Activated CD8-positive, alpha-beta T cell treated with anti-CD3 and anti-CD28 coated beads for 36 hours (primary cell): ENCODE data around the gene ORC2. TPM values are rescaled to one million over a fixed set of nuclear protein-coding genes. Genes with fewer than 3 reads are reported as not detected.

Experiments
- ATAC-seq: fragments of 200-7000 bp; cut with Tn5 transposase; one replicate; pipeline ENCODE4 v1.10.0; 2021; ENCODE audit warnings: mild to moderate bottlenecking, moderate library complexity
- CTCF ChIA-PET: fragments of 350-600 bp; sonication (Branson Sonifier 250); formaldehyde crosslinking; loops from one replicate; lab custom pipeline; 2021; ENCODE audit warnings: antibody characterized with exemption; lab: Charles Lee
- POLR2A ChIA-PET: fragments of 350-600 bp; sonication (Branson Sonifier 250); formaldehyde crosslinking; loops from one replicate; lab custom pipeline; 2021; ENCODE audit warnings: antibody characterized with exemption; lab: Charles Lee
- DNase-seq: peaks from one replicate; pipeline ENCODE4 v3.0.0-alpha.2; 2020
- H3K27ac Mint-ChIP-seq: one replicate; pipeline ENCODE4 v1.8.0; 2021; ENCODE audit warnings: mild to moderate bottlenecking, mixed read lengths
- H3K27me3 Mint-ChIP-seq: one replicate; pipeline ENCODE4 v1.8.0; 2021; ENCODE audit warnings: mixed read lengths
- H3K36me3 Mint-ChIP-seq: one replicate; pipeline ENCODE4 v1.8.0; 2021; ENCODE audit warnings: low read depth, mixed read lengths
- H3K4me1 Mint-ChIP-seq: one replicate; pipeline ENCODE4 v1.8.0; 2021; ENCODE audit warnings: low read depth, mixed read lengths
- H3K4me3 Mint-ChIP-seq: one replicate; pipeline ENCODE4 v1.8.0; 2021; ENCODE audit warnings: mild to moderate bottlenecking, moderate library complexity, mixed read lengths
- H3K9me3 Mint-ChIP-seq: one replicate; pipeline ENCODE4 v1.8.0; 2021; ENCODE audit warnings: mixed read lengths
- CTCF ChIP-seq: fragments of 200-600 bp; IDR thresholded peaks from one replicate; pipeline ENCODE4 v1.8.0; 2022; ENCODE audit warnings: antibody characterized with exemption, mild to moderate bottlenecking
- intact Hi-C: fragments of 100-400 bp; cut with micrococcal nuclease; formaldehyde crosslinking; loops from one replicate; pipeline ENCODE4 v1.10.0; 2022
- total RNA-seq, 2 experiments: library from RNA; stranded (reverse); gene quantifications; one replicate each; pipeline ENCODE4 v1.2.3, GENCODE V29; 2021

The ORC2 gene
- total RNA-seq, 2 experiments from 2014 or later = 51.3 to 59.2 TPM

- peaks cover 62% of the 10 kb centered on the region for H3K36me3 Mint-ChIP-seq
- intact Hi-C loops = no loop called here
- ATAC-seq (peak; percentile 64), DNase-seq (peak; percentile 87)
- CTCF ChIA-PET = no interaction called here
- POLR2A ChIA-PET = interaction anchor here (0.6 to 2.4 kb wide), 8 partner anchors 31 to 268 kb away, joined by 3 to 41 read pairs (median 8); partner anchors contain the start of gene BZW1
- peak overlapping the region; percentile 85 for H3K4me3 Mint-ChIP-seq
- H3K4me1 Mint-ChIP-seq = peaks cover 41% of the 10 kb centered on the region
- H3K9me3 Mint-ChIP-seq = no peaks in the 10 kb centered on the region
- H3K27ac Mint-ChIP-seq = peak overlapping the region; percentile 97
- no peak for TF ChIP-seq CTCF
- H3K27me3 Mint-ChIP-seq = peaks cover 2% of the 10 kb centered on the region
Observed at GRCh38 chr2:200862532-200863000, 100.9 kb downstream of the ORC2 start.

- no peak for DNase-seq
- H3K9me3 Mint-ChIP-seq = no peaks in the 10 kb centered on the region
- intact Hi-C loops = no loop called here
- peak overlapping the region; percentile 97 for H3K27ac Mint-ChIP-seq
- H3K4me3 Mint-ChIP-seq = peak overlapping the region; percentile 85
- H3K4me1 Mint-ChIP-seq = peaks cover 39% of the 10 kb centered on the region
- no peaks in the 10 kb centered on the region for H3K27me3 Mint-ChIP-seq
- ATAC-seq = no peak
- POLR2A ChIA-PET = interaction anchor here (0.6 to 1.7 kb wide), 10 partner anchors 28 to 372 kb away, joined by 3 to 6 read pairs (median 3); no protein-coding TSS in a partner anchor
- peaks cover 71% of the 10 kb centered on the region for H3K36me3 Mint-ChIP-seq
- TF ChIP-seq CTCF = no peak
- CTCF ChIA-PET = no interaction called here
Observed at GRCh38 chr2:200861617-200862155, 101.8 kb downstream of the ORC2 start.

- no peaks in the 10 kb centered on the region for H3K27me3 Mint-ChIP-seq
- TF ChIP-seq CTCF = no peak
- ChIA-PET POLR2A (interaction anchor here (0.9 to 5.1 kb wide), 7 partner anchors 11 to 257 kb away, joined by 3 to 33 read pairs (median 13); no protein-coding TSS in a partner anchor), CTCF (interaction anchor here (0.5 to 2.0 kb wide), 2 partner anchors 147 to 209 kb away, joined by 4 to 8 read pairs; no protein-coding TSS in a partner anchor)
- no peaks in the 10 kb centered on the region for H3K9me3 Mint-ChIP-seq
- H3K4me3 Mint-ChIP-seq = peak overlapping the region; percentile 85
- ATAC-seq (no peak), DNase-seq (peak; percentile 67)
- H3K36me3 Mint-ChIP-seq = peaks cover 79% of the 10 kb centered on the region
- H3K4me1 Mint-ChIP-seq = peaks cover 42% of the 10 kb centered on the region
- peak overlapping the region; percentile 97 for H3K27ac Mint-ChIP-seq
- intact Hi-C loops = no loop called here
Observed at GRCh38 chr2:200860092-200860795, 103.2 kb downstream of the ORC2 start.

Other genes with a start within 250 kb of the ORC2 start
- gene BZW1, start 151.8 kb downstream of the ORC2 start, total RNA-seq = 100 to 1,000 TPM; 423 to 442 TPM
- 100 to 1,000 TPM; 121 to 122 TPM for gene CLK1, start 99.0 kb downstream of the ORC2 start, total RNA-seq
- gene PPIL3, start 74.6 kb downstream of the ORC2 start, total RNA-seq = 10 to 100 TPM; 97.9 to 99.4 TPM
- gene NIF3L1, start 74.3 kb downstream of the ORC2 start, total RNA-seq = 10 to 100 TPM; 30.8 to 35.3 TPM
- gene HYCC2, start 108.0 kb upstream of the ORC2 start, total RNA-seq = 10 to 100 TPM; 24.7 to 26.9 TPM
- 100 to 1,000 TPM; 134 to 140 TPM for gene NDUFB3, start 108.3 kb upstream of the ORC2 start, total RNA-seq
- 100 to 1,000 TPM; 222 to 229 TPM for gene CFLAR, start 152.5 kb upstream of the ORC2 start, total RNA-seq
- gene CASP10, start 219.5 kb upstream of the ORC2 start, total RNA-seq = 10 to 100 TPM; 18.3 to 22.6 TPM